ENCODE results near the gene WFS1. TPM values are rescaled to one million over a fixed set of nuclear protein-coding genes. Genes with fewer than 3 reads are reported as not detected.

The WFS1 gene
- total and polyA plus RNA-seq, 9 donors, result 10.5 to 28.2 (median 23.7) TPM

DNA sequence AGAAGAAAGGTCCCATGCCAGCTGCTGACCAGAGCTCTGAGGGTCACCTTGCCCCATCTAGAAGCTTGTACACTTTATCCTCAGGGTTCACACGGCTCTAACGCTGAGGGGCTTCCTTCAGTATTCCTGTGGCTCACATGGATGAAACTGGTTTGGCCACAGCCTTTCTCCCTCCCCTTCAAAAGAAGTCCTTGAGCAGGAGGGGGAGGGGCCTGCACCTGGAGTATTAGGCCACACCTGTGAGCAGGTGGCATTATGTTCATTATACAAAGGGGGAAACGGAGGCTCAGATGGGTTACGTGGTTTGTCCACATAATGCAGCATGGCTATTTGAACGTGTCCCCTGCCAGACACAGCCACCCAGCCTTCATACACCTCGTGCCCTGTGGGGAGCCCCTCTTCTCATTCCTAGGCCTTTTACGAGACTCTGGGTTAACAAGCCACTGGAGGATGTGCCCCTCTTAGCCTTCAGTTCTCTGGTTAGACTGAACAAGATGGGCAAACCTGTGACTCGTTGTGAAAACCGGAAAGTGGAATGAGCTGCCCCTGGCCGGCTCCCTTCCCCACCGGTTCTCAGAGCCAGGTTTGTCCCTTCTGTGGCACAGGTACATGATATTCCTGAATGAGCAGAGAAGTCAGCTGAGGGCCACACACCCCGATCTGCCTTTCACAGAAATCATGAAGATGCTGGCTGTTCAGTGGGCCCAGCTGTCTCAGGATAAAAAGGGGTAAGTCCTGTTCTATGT lies 42.1 kb upstream of the WFS1 start:
- Histone ChIP-seq H3K9me3 (replicated peaks; ENCODE audit: control insufficient read depth, low read depth, low read length) (peaks cover 1% of the 10 kb centered on the region), H3K4me3 (ENCODE audit: low read length) (no peak overlapping the region), H3K27ac (ENCODE audit: low read length) (no peak overlapping the region), H3K36me3 (ENCODE audit: control insufficient read depth, insufficient read depth, low read length) (no peaks in the 10 kb centered on the region), H3K27me3 (ENCODE audit: control insufficient read depth, insufficient read depth, low read length) (peaks cover 14% of the 10 kb centered on the region), H3K4me1 (ENCODE audit: control insufficient read depth, insufficient read depth, low read length) (no peaks in the 10 kb centered on the region)
- no peak for DNase-seq
- 65% methylated on average over 11 of the region's 12 CpGs for WGBS (ENCODE audit: insufficient coverage)

GRCh38 chr4:6228158-6229067 lies 41.2 kb upstream of the WFS1 start:
- peaks cover 7% of the 10 kb centered on the region for H3K27me3 ChIP-seq (ENCODE audit: control insufficient read depth, insufficient read depth, low read length)
- H3K36me3 ChIP-seq (ENCODE audit: control insufficient read depth, insufficient read depth, low read length), result no peaks in the 10 kb centered on the region
- no peak overlapping the region for H3K27ac ChIP-seq (ENCODE audit: low read length)
- WGBS (ENCODE audit: insufficient coverage), result 54% methylated on average over 5 of the region's 16 CpGs
- H3K4me1 ChIP-seq (ENCODE audit: control insufficient read depth, insufficient read depth, low read length), result no peaks in the 10 kb centered on the region
- DNase-seq, result no peak
- no peak overlapping the region for H3K4me3 ChIP-seq (ENCODE audit: low read length)
- no peaks in the 10 kb centered on the region for H3K9me3 ChIP-seq (replicated peaks; ENCODE audit: control insufficient read depth, low read depth, low read length)

DNA sequence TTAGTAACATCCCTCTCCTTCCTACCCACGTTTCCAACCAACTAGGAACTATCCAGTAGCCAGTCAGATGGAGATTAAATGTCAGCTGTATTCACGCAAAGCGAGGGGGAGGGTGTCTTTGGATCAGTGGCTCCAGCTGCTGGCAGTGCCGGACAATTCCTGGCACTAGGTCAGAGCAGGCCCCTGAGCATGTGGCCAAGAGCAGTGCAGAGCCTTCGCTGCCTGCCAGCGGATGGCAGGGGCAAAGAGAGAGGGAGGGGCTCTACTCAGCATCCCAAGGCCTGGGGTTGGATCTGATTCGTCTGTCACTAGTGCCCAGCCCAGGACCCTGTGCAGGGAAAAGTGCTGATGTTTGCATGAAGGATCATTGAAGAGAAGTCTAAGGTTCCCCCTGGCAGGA lies 40.6 kb upstream of the WFS1 start:
- peaks cover 3% of the 10 kb centered on the region for H3K27me3 ChIP-seq (ENCODE audit: control insufficient read depth, insufficient read depth, low read length)
- no peaks in the 10 kb centered on the region for H3K4me1 ChIP-seq (ENCODE audit: control insufficient read depth, insufficient read depth, low read length)
- H3K27ac ChIP-seq (ENCODE audit: low read length), result no peak overlapping the region
- peak; percentile 59 for DNase-seq
- no peaks in the 10 kb centered on the region for H3K9me3 ChIP-seq (replicated peaks; ENCODE audit: control insufficient read depth, low read depth, low read length)
- no peaks in the 10 kb centered on the region for H3K36me3 ChIP-seq (ENCODE audit: control insufficient read depth, insufficient read depth, low read length)
- 48% methylated on average over 6 of the region's 7 CpGs for WGBS (ENCODE audit: insufficient coverage)
- no peak overlapping the region for H3K4me3 ChIP-seq (ENCODE audit: low read length)

GRCh38 chr4:6229671-6230501 lies 39.8 kb upstream of the WFS1 start:
- Histone ChIP-seq H3K36me3 (ENCODE audit: control insufficient read depth, insufficient read depth, low read length) (no peaks in the 10 kb centered on the region), H3K4me1 (ENCODE audit: control insufficient read depth, insufficient read depth, low read length) (no peaks in the 10 kb centered on the region), H3K27ac (ENCODE audit: low read length) (no peak overlapping the region), H3K9me3 (replicated peaks; ENCODE audit: control insufficient read depth, low read depth, low read length) (no peaks in the 10 kb centered on the region), H3K4me3 (ENCODE audit: low read length) (no peak overlapping the region), H3K27me3 (ENCODE audit: control insufficient read depth, insufficient read depth, low read length) (peaks cover 2% of the 10 kb centered on the region)
- WGBS (ENCODE audit: insufficient coverage), result 80% methylated on average over 14 of the region's 18 CpGs
- no peak for DNase-seq

DNA sequence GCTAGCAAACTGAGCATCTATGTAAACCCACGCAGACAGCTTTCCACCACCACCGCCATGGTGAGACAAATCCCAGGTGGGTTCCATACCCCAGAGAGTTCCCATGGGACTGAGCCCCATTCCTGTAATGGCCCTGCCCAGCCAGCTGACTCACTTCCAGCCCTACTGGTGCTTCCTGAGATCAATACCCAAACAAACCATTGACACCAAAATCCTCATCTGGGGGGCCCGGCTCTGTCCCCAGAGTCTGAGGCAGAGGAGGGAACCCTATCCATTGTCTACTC lies 39.2 kb upstream of the WFS1 start:
- Histone ChIP-seq H3K27me3 (ENCODE audit: control insufficient read depth, insufficient read depth, low read length) (peaks cover 4% of the 10 kb centered on the region), H3K36me3 (ENCODE audit: control insufficient read depth, insufficient read depth, low read length) (no peaks in the 10 kb centered on the region), H3K4me3 (ENCODE audit: low read length) (no peak overlapping the region), H3K9me3 (replicated peaks; ENCODE audit: control insufficient read depth, low read depth, low read length) (no peaks in the 10 kb centered on the region), H3K4me1 (ENCODE audit: control insufficient read depth, insufficient read depth, low read length) (no peaks in the 10 kb centered on the region), H3K27ac (ENCODE audit: low read length) (no peak overlapping the region)
- DNase-seq, result no peak
- 67% methylated on average over 3 of the region's 3 CpGs for WGBS (ENCODE audit: insufficient coverage)

- Histone ChIP-seq H3K4me1 (ENCODE audit: control insufficient read depth, insufficient read depth, low read length) (no peaks in the 10 kb centered on the region), H3K9me3 (replicated peaks; ENCODE audit: control insufficient read depth, low read depth, low read length) (no peaks in the 10 kb centered on the region), H3K36me3 (ENCODE audit: control insufficient read depth, insufficient read depth, low read length) (no peaks in the 10 kb centered on the region), H3K4me3 (ENCODE audit: low read length) (no peak overlapping the region), H3K27ac (ENCODE audit: low read length) (no peak overlapping the region), H3K27me3 (ENCODE audit: control insufficient read depth, insufficient read depth, low read length) (peaks cover 10% of the 10 kb centered on the region)
- 89% methylated on average over 20 of the region's 21 CpGs for WGBS (ENCODE audit: insufficient coverage)
- DNase-seq, result no peak
These were observed 38.6 kb upstream of the WFS1 start for GRCh38 chr4:6230827-6231662.

GRCh38 chr4:6231663-6232165 lies 37.9 kb upstream of the WFS1 start:
- Histone ChIP-seq H3K9me3 (replicated peaks; ENCODE audit: control insufficient read depth, low read depth, low read length) (no peaks in the 10 kb centered on the region), H3K27ac (ENCODE audit: low read length) (no peak overlapping the region), H3K4me3 (ENCODE audit: low read length) (no peak overlapping the region), H3K27me3 (ENCODE audit: control insufficient read depth, insufficient read depth, low read length) (peaks cover 12% of the 10 kb centered on the region), H3K36me3 (ENCODE audit: control insufficient read depth, insufficient read depth, low read length) (no peaks in the 10 kb centered on the region), H3K4me1 (ENCODE audit: control insufficient read depth, insufficient read depth, low read length) (no peaks in the 10 kb centered on the region)
- 78% methylated on average over 4 of the region's 7 CpGs for WGBS (ENCODE audit: insufficient coverage)
- DNase-seq, result no peak

DNA sequence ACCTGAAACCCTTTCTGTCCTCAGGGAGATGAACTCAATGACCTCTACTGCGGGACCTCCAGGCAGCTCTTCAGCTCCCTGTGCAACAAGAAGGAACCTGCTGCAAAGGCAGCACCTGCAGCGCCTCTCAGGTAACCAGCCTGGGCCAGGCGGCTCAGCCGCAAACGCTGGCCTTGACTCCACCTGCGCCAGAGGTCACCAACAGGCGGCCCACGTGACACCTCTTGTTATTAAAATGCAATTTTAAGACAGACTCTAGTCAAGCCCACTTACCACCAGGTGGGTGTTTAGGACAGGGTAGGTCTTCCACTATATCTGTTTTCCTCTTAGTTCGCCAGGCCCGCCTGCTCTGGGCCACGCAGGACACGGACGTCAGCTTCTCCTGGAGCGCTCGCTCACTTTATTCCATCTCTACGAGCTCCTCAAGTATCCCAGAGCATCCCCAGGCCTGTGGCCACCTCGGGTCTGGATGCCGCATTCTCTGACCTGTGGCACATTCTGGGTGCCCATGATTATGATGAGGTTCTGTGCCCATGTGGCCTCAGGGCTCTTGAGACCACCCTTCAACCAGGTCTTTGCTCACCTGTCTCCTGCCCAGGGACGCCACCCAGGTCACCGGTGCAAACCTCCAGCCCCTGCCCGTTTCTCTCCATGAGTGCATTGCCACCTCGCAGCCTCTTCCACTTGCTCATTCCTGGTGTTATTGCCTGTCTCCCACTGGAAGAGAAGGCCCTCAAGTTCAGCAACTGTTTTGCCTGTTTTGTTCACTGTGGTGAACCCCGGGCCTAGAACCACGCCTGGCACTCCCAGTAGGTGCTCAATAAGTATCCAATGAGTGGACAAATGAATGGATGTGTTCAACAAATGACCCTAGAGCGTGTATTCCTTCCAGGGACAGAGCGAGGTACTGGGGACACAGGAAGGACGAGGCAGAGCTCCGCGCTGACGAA lies 36.5 kb upstream of the WFS1 start:
- WGBS (ENCODE audit: insufficient coverage), result 84% methylated on average over 20 of the region's 30 CpGs

DNA sequence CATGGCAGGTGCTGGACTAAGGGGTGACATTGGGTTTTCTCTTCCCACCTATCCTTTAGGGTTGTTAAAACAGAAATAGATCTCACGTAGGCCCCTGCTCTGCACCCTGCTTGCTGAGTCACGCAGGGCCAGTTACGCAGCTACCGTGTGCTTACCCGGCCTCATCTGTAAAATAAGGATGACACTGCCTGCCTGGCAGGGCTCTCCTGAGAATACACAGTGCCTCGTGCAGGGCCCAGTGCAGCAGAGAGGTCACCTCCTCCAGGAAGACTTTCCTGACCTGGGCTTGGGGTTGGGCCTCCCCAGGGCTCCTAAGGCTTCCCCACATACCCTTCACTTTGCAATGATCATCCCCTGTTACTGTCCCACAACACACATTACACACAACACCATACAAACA lies 35.7 kb upstream of the WFS1 start:
- no peak overlapping the region for H3K4me3 ChIP-seq (ENCODE audit: low read length)
- H3K27me3 ChIP-seq (ENCODE audit: control insufficient read depth, insufficient read depth, low read length), result peaks cover 14% of the 10 kb centered on the region
- no peak overlapping the region for H3K27ac ChIP-seq (ENCODE audit: low read length)
- H3K36me3 ChIP-seq (ENCODE audit: control insufficient read depth, insufficient read depth, low read length), result no peaks in the 10 kb centered on the region
- DNase-seq, result no peak
- no peaks in the 10 kb centered on the region for H3K4me1 ChIP-seq (ENCODE audit: control insufficient read depth, insufficient read depth, low read length)
- H3K9me3 ChIP-seq (replicated peaks; ENCODE audit: control insufficient read depth, low read depth, low read length), result no peaks in the 10 kb centered on the region
- WGBS (ENCODE audit: insufficient coverage), result 79% methylated on average over 6 of the region's 6 CpGs

More for the DNA sequence above, 36.5 kb upstream of the WFS1 start:
- H3K27me3 ChIP-seq (ENCODE audit: control insufficient read depth, insufficient read depth, low read length), result peaks cover 16% of the 10 kb centered on the region
- H3K27ac ChIP-seq (ENCODE audit: low read length), result no peak overlapping the region
- no peaks in the 10 kb centered on the region for H3K4me1 ChIP-seq (ENCODE audit: control insufficient read depth, insufficient read depth, low read length)
- H3K9me3 ChIP-seq (replicated peaks; ENCODE audit: control insufficient read depth, low read depth, low read length), result no peaks in the 10 kb centered on the region
- no peaks in the 10 kb centered on the region for H3K36me3 ChIP-seq (ENCODE audit: control insufficient read depth, insufficient read depth, low read length)
- H3K4me3 ChIP-seq (ENCODE audit: low read length), result no peak overlapping the region
- no peak for DNase-seq

All from muscle of leg (tissue), 11 donors.